Activated CD4-positive, alpha-beta T cell treated with anti-CD3 and anti-CD28 coated beads, Interleukin-2, amount 10 ng/mL, durations not matched to agents 24 days and 14 days (primary cell): ENCODE results near the gene WFDC8. TPM values are rescaled to one million over a fixed set of nuclear protein-coding genes. Genes with fewer than 3 reads are reported as not detected.
A peak's percentile ranks its signal among the peaks of the same experiment; 100 is the strongest.
"Not testable (repeated sequence)": the region's sequence is repeated elsewhere in the genome, so short reads cannot be mapped to it uniquely, and the experiment has no call there.

Experiments used
- DNase-seq: peaks from one replicate; pipeline ENCODE4 v3.0.0; 2022
- H3K27ac Mint-ChIP-seq: one replicate; pipeline ENCODE4 v1.8.0; 2022; ENCODE audit warnings: mild to moderate bottlenecking, mixed read lengths
- H3K27me3 Mint-ChIP-seq: one replicate; pipeline ENCODE4 v1.8.0; 2022; ENCODE audit warnings: mixed read lengths
- H3K36me3 Mint-ChIP-seq: one replicate; pipeline ENCODE4 v1.8.0; 2022; ENCODE audit warnings: low read depth, mild to moderate bottlenecking, mixed read lengths
- H3K4me1 Mint-ChIP-seq: one replicate; pipeline ENCODE4 v1.8.0; 2021; ENCODE audit warnings: mixed read lengths
- H3K4me3 Mint-ChIP-seq: one replicate; pipeline ENCODE4 v1.8.0; 2022; ENCODE audit warnings: mild to moderate bottlenecking, moderate library complexity, mixed read lengths
- H3K9me3 Mint-ChIP-seq: one replicate; pipeline ENCODE4 v1.8.0; 2021; ENCODE audit warnings: mixed read lengths
- intact Hi-C: fragments of 100-400 bp; cut with micrococcal nuclease; formaldehyde crosslinking; loops from one replicate; pipeline ENCODE4 v1.15.1; 2023
- total RNA-seq: library from RNA; stranded (reverse); gene quantifications from 2 replicates; pipeline ENCODE4 v1.2.3, GENCODE V29; 2022

WFDC8 gene
- not detected in 2 replicates for total RNA-seq

- intact Hi-C loops, result no loop called here
- Mint-ChIP-seq H3K27ac (no peak within 1 kb of the TSS), H3K4me1 (no peaks in the 10 kb centered on the region), H3K4me3 (no peak within 1 kb of the TSS), H3K36me3 (no peaks in the 10 kb centered on the region), H3K9me3 (no peaks in the 10 kb centered on the region), H3K27me3 (peaks cover 28% of the 10 kb centered on the region)
- DNase-seq, result no peak
Measured at GRCh38 chr20:45579184-45579583, at the start of gene WFDC8. WFDC8 (minus strand) TSS chr20:45579284; CDS start chr20:45579247, 37 bp downstream.

- Mint-ChIP-seq H3K4me1 (peaks cover 4% of the 10 kb centered on the region), H3K27me3 (peaks cover 17% of the 10 kb centered on the region), H3K9me3 (no peaks in the 10 kb centered on the region), H3K4me3 (no peak overlapping the region), H3K27ac (no peak overlapping the region), H3K36me3 (no peaks in the 10 kb centered on the region)
- intact Hi-C loops, result no loop called here
- DNase-seq, result peak; percentile 17
Measured at GRCh38 chr20:45626540-45626939, 47.5 kb upstream of the WFDC8 start.

DNA sequence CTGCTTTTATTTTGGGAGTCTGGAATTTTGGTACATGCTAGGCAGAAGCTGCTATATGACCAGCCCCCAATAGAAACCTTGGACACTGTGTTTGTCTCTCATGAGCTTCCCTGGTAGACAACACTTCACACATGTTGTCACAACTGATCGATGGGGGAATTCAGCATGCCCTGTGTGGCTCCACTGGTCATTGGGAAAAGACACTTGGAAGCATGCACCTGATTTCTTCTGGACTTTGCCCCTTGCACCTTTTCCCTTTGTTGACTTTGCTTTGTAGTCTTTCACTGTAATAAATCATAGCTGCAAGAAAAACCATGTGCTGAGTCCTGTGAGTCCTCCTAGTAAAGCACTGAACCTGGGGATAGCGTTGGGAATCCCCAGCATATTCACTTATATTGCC is 42.5 kb upstream of the WFDC8 start:
- Mint-ChIP-seq H3K36me3 (no peaks in the 10 kb centered on the region), H3K4me3 (no peak overlapping the region), H3K27ac (no peak overlapping the region), H3K9me3 (no peaks in the 10 kb centered on the region), H3K4me1 (no peaks in the 10 kb centered on the region), H3K27me3 (peaks cover 13% of the 10 kb centered on the region)
- peak; percentile 29 for DNase-seq
- intact Hi-C loops, result no loop called here

DNA sequence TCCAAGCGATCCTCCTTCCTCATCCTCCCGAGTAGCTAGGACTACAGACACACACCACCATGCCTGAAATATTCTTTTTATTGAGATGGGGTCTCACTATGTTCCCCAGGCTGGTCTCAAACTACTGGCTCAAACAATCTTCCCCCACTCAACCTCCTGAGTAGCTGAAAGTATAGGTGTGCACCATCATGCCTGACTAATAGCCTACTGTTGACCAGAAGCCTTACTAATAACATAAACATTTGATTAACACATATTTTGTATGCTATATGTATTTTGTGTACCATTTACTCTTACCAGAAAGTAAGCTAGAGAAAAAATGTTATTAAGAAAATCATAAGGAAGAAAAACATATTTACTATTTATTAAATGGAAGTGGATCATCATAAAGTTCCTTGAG is 38.5 kb upstream of the WFDC8 start:
- Mint-ChIP-seq H3K36me3 (no peaks in the 10 kb centered on the region), H3K27me3 (peaks cover 9% of the 10 kb centered on the region), H3K27ac (no peak overlapping the region), H3K4me3 (no peak overlapping the region), H3K4me1 (no peaks in the 10 kb centered on the region), H3K9me3 (no peaks in the 10 kb centered on the region)
- intact Hi-C loops, result no loop called here
- peak; percentile 25 for DNase-seq

- Mint-ChIP-seq H3K27me3 (peaks cover 5% of the 10 kb centered on the region), H3K4me3 (no peak overlapping the region), H3K9me3 (peaks cover 21% of the 10 kb centered on the region), H3K4me1 (peaks cover 16% of the 10 kb centered on the region), H3K27ac (no peak overlapping the region), H3K36me3 (peaks cover 7% of the 10 kb centered on the region)
- no peak for DNase-seq
- intact Hi-C loops, result loop anchor here (5.0 kb wide), 1 partner anchor 475 kb away; the partner anchor contains the start of gene NCOA5
Measured at GRCh38 chr20:45612314-45612713, 33.2 kb upstream of the WFDC8 start.

- intact Hi-C loops, result loop anchor here (1.0 to 5.0 kb wide), 2 partner anchors 141 to 476 kb away; partner anchors contain the start of gene NCOA5
- Mint-ChIP-seq H3K4me3 (no peak overlapping the region), H3K27ac (peak overlapping the region; percentile 3), H3K9me3 (peaks cover 24% of the 10 kb centered on the region), H3K4me1 (peaks cover 16% of the 10 kb centered on the region), H3K36me3 (peaks cover 9% of the 10 kb centered on the region), H3K27me3 (peaks cover 5% of the 10 kb centered on the region)
- peak; percentile 54 for DNase-seq
Measured at GRCh38 chr20:45611054-45611453, 32.0 kb upstream of the WFDC8 start.

DNA sequence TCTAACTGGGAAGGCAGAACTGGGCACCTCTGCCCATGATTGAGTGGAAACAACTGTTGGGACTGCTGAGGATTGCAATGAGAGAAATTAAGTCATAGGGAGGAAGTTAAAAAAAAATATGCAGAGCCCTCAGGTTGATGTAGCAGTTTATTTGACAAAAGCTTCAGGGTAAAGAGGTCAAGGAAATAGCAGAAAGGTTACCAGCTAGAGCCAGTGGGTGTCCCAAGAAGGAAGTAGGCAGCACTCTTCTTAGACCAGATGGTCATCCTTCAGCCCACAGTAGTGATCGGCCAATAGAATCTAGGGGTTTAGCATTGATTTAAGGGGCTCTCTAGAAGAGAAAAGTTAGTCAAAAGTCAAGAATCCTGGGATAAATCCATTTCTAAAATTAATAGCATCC is 28.7 kb upstream of the WFDC8 start:
- H3K4me3 Mint-ChIP-seq, result no peak overlapping the region
- peaks cover 9% of the 10 kb centered on the region for H3K36me3 Mint-ChIP-seq
- H3K4me1 Mint-ChIP-seq, result peaks cover 16% of the 10 kb centered on the region
- peak; percentile 26 for DNase-seq
- intact Hi-C loops, result no loop called here
- no peak overlapping the region for H3K27ac Mint-ChIP-seq
- H3K9me3 Mint-ChIP-seq, result peaks cover 31% of the 10 kb centered on the region
- H3K27me3 Mint-ChIP-seq, result peaks cover 5% of the 10 kb centered on the region

- Mint-ChIP-seq H3K36me3 (no peaks in the 10 kb centered on the region), H3K4me3 (no peak overlapping the region), H3K9me3 (no peaks in the 10 kb centered on the region), H3K27ac (no peak overlapping the region), H3K27me3 (peaks cover 26% of the 10 kb centered on the region), H3K4me1 (peaks cover 2% of the 10 kb centered on the region)
- intact Hi-C loops, result no loop called here
- peak; percentile 40 for DNase-seq
Measured at GRCh38 chr20:45595235-45595634, 16.2 kb upstream of the WFDC8 start.

DNA sequence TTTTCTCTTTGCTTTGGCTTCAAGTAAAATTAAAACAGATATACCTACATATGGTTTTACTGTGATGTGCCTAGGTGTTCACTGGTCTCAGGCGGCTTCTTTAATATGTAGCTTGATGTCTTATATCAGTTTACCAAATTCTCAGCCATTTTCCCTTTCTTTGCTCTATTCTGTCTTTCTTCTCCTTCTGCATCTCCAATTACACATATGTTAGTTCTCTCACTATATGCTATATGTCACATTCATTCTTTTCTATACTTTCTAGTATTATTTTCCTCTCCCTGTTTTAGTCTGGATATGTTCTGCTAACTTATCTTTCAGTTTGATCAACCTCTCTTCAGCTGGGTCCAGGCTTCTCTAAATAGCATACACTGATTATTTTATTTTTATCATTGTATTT is 14.4 kb upstream of the WFDC8 start:
- H3K27ac Mint-ChIP-seq, result no peak overlapping the region
- DNase-seq, result no peak
- no peak overlapping the region for H3K4me3 Mint-ChIP-seq
- H3K36me3 Mint-ChIP-seq, result no peaks in the 10 kb centered on the region
- H3K27me3 Mint-ChIP-seq, result peaks cover 30% of the 10 kb centered on the region
- H3K4me1 Mint-ChIP-seq, result peaks cover 2% of the 10 kb centered on the region
- H3K9me3 Mint-ChIP-seq, result no peaks in the 10 kb centered on the region
- intact Hi-C loops, result no loop called here

GRCh38 chr20:45592574-45593189 is 13.6 kb upstream of the WFDC8 start:
- H3K9me3 Mint-ChIP-seq, result no peaks in the 10 kb centered on the region
- peak; percentile 70 for DNase-seq
- peaks cover 2% of the 10 kb centered on the region for H3K4me1 Mint-ChIP-seq
- peaks cover 30% of the 10 kb centered on the region for H3K27me3 Mint-ChIP-seq
- no peak overlapping the region for H3K4me3 Mint-ChIP-seq
- intact Hi-C loops, result loop anchor here (1.0 kb wide), 1 partner anchor 179 kb away; no protein-coding TSS in a partner anchor
- H3K27ac Mint-ChIP-seq, result no peak overlapping the region
- no peaks in the 10 kb centered on the region for H3K36me3 Mint-ChIP-seq

DNA sequence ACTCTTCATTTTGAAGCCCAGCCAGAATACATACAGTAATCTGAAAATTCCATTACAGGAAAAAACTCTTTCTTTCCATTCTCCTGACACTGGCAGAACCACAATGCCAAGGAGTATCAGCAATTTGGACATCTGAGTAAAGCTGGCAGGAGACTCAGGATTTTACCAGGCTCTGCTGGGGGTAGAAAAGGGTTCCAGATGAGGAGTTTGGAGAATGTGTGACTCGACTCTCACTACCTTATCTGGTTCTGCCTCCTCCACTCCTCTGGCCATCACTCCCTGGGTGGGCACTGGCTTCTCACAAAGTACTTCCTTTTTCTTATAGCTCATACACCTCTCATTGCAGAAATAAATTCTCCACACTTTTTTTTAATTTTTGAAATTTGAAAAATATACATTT is 10.6 kb upstream of the WFDC8 start:
- intact Hi-C loops, result no loop called here
- Mint-ChIP-seq H3K36me3 (no peaks in the 10 kb centered on the region), H3K9me3 (no peaks in the 10 kb centered on the region), H3K4me1 (peaks cover 2% of the 10 kb centered on the region), H3K27ac (no peak overlapping the region), H3K4me3 (no peak overlapping the region), H3K27me3 (peaks cover 26% of the 10 kb centered on the region)
- no peak for DNase-seq

GRCh38 chr20:45588800-45589199 is 9.7 kb upstream of the WFDC8 start:
- H3K27ac Mint-ChIP-seq, result no peak overlapping the region
- H3K4me3 Mint-ChIP-seq, result no peak overlapping the region
- H3K36me3 Mint-ChIP-seq, result no peaks in the 10 kb centered on the region
- H3K4me1 Mint-ChIP-seq, result peaks cover 2% of the 10 kb centered on the region
- intact Hi-C loops, result no loop called here
- no peaks in the 10 kb centered on the region for H3K9me3 Mint-ChIP-seq
- peaks cover 21% of the 10 kb centered on the region for H3K27me3 Mint-ChIP-seq
- no peak for DNase-seq

DNA sequence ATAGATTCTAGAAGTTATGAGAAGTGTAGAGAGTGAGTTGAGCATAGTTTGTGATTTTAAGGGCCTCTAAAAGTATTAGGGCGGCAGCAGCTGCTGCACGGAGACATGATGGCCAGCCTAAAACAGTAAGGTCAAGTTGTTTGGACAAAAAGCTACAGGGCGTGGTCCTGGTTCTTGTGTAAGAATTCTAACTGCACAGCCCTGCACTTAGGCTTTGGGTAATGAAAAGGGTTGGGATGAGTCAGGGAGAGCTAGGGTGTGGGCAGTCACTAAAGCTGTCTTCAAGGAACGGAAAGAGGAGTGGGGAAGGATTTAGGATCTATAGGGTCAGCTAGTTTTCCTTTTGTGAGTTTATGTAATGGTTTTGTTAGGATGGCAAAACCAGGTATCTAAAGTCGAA is 6.9 kb upstream of the WFDC8 start:
- H3K4me3 Mint-ChIP-seq, H3K4me1 Mint-ChIP-seq, intact Hi-C loops, H3K9me3 Mint-ChIP-seq, H3K36me3 Mint-ChIP-seq, DNase-seq, H3K27ac Mint-ChIP-seq: not testable (repeated sequence)
- H3K27me3 Mint-ChIP-seq, result peaks cover 22% of the 10 kb centered on the region

DNA sequence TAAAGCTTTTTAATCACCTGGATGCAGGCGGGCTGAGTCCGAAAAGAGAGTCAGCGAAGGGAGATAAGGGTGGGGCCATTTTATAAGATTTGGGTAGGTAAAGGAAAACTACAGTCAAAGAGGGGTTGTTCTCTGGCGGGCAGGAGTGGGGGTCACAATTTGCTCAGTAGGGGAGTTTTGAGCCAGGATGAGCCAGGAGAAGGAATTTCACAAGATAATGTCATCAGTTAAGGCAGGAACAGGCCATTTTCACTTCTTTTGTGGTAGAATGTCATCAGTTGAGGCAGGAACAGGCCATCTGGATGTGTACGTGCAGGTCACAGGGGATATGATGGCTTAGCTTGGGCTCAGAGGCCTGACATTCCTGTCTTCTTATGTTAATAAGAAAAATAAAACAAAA is 5.2 kb upstream of the WFDC8 start:
- H3K4me3 Mint-ChIP-seq, H3K27ac Mint-ChIP-seq, intact Hi-C loops, H3K9me3 Mint-ChIP-seq, H3K4me1 Mint-ChIP-seq, H3K36me3 Mint-ChIP-seq, DNase-seq: not testable (repeated sequence)
- peaks cover 29% of the 10 kb centered on the region for H3K27me3 Mint-ChIP-seq

GRCh38 chr20:45583502-45583901 is 4.4 kb upstream of the WFDC8 start:
- H3K4me1 Mint-ChIP-seq, result no peaks in the 10 kb centered on the region
- intact Hi-C loops, result no loop called here
- H3K27me3 Mint-ChIP-seq, result peaks cover 29% of the 10 kb centered on the region
- H3K36me3 Mint-ChIP-seq, result no peaks in the 10 kb centered on the region
- no peak overlapping the region for H3K4me3 Mint-ChIP-seq
- no peak overlapping the region for H3K27ac Mint-ChIP-seq
- H3K9me3 Mint-ChIP-seq, result no peaks in the 10 kb centered on the region
- DNase-seq, result no peak
